ENCODE measurements around the gene PLK3.
A peak's percentile ranks its signal among the peaks of the same experiment; 100 is the strongest.
"Not testable (repeated sequence)": the region's sequence is repeated elsewhere in the genome, so short reads cannot be mapped to it uniquely, and the experiment has no call there.

PLK3 gene

GRCh38 chr1:44799770-44800584, at the start of gene PLK3:
PLK3 (plus strand) TSS chr1:44800377; CDS start chr1:44800464, 87 bp downstream.
- peak; percentile 98 for DNase-seq (ENCODE audit: low spot score)

- no peak for DNase-seq (ENCODE audit: low spot score)
Measured at GRCh38 chr1:44757420-44757819, 42.8 kb upstream of the PLK3 start.

- no peak for DNase-seq (ENCODE audit: low spot score)
Measured at GRCh38 chr1:44759077-44759476, 41.1 kb upstream of the PLK3 start.

GRCh38 chr1:44760876-44761275, 39.3 kb upstream of the PLK3 start:
- no peak for DNase-seq (ENCODE audit: low spot score)

- not testable (repeated sequence) for DNase-seq (ENCODE audit: low spot score)
Measured at GRCh38 chr1:44766421-44766820, 33.8 kb upstream of the PLK3 start.

GRCh38 chr1:44775078-44775929, 24.9 kb upstream of the PLK3 start, which contains the start of gene RPS8:
RPS8 (plus strand) TSS chr1:44775540; CDS start chr1:44775597, 57 bp downstream.
- peak; percentile 93 for DNase-seq (ENCODE audit: low spot score)

GRCh38 chr1:44775930-44776729, 24.0 kb upstream of the PLK3 start:
- no peak for DNase-seq (ENCODE audit: low spot score)

- DNase-seq (ENCODE audit: low spot score) = no peak
Measured at GRCh38 chr1:44776730-44777068, 23.5 kb upstream of the PLK3 start.

GRCh38 chr1:44777547-44777946, 22.6 kb upstream of the PLK3 start:
- no peak for DNase-seq (ENCODE audit: low spot score)

- no peak for DNase-seq (ENCODE audit: low spot score)
Measured at GRCh38 chr1:44777969-44778635, 22.1 kb upstream of the PLK3 start.

- no peak for DNase-seq (ENCODE audit: low spot score)
Measured at GRCh38 chr1:44778705-44779576, 21.2 kb upstream of the PLK3 start.

- DNase-seq (ENCODE audit: low spot score) = no peak
Measured at GRCh38 chr1:44780583-44781121, 19.5 kb upstream of the PLK3 start.

- DNase-seq (ENCODE audit: low spot score) = no peak
Measured at GRCh38 chr1:44783697-44784093, 16.5 kb upstream of the PLK3 start.

- no peak for DNase-seq (ENCODE audit: low spot score)
Measured at GRCh38 chr1:44784094-44785028, 15.8 kb upstream of the PLK3 start.

- no peak for DNase-seq (ENCODE audit: low spot score)
Measured at GRCh38 chr1:44785029-44785380, 15.2 kb upstream of the PLK3 start.

- DNase-seq (ENCODE audit: low spot score) = no peak
Measured at GRCh38 chr1:44785501-44786137, 14.6 kb upstream of the PLK3 start.

- DNase-seq (ENCODE audit: low spot score) = peak; percentile 60
Measured at GRCh38 chr1:44786138-44786840, 13.9 kb upstream of the PLK3 start.

- DNase-seq (ENCODE audit: low spot score) = no peak
Measured at GRCh38 chr1:44786841-44787426, 13.2 kb upstream of the PLK3 start.
